BJ (cell line): Measurements from ENCODE around the gene ARPC3. TPM values are rescaled to one million over a fixed set of nuclear protein-coding genes. Genes with fewer than 3 reads are reported as not detected.
"Not testable (repeated sequence)": the region's sequence is repeated elsewhere in the genome, so short reads cannot be mapped to it uniquely, and the experiment has no call there.

ENCODE experiments used
- CTCF ChIA-PET: fragments of 350-600 bp; formaldehyde crosslinking; extraction: SDS; loops from one replicate; lab custom pipeline; 2021; ENCODE audit warnings: antibody characterized with exemption, inconsistent platforms; lab: Yijun Ruan, JAX
- POLR2A ChIA-PET: fragments of 300-600 bp; sonication (Branson Sonifier 250); formaldehyde crosslinking; extraction: SDS; loops from one replicate; lab custom pipeline; 2021; ENCODE audit warnings: antibody characterized with exemption; lab: Charles Lee
- DNase-seq: peaks from one replicate; pipeline ENCODE4 v3.0.0-alpha.2; 2011; ENCODE audit warnings: low read depth
- H3K27me3 ChIP-seq: 2 replicates; pipeline ENCODE4 v1.6.0; 2011; ENCODE audit warnings: low read length; ENCODE audit not compliant: control insufficient read depth, insufficient read depth
- H3K36me3 ChIP-seq: 2 replicates; pipeline ENCODE4 v1.5.1; 2011; ENCODE audit warnings: low read length; ENCODE audit not compliant: control insufficient read depth, insufficient read depth
- H3K4me3 ChIP-seq: 2 replicates; pipeline ENCODE4 v1.5.1; 2011; ENCODE audit warnings: low read depth, mild to moderate bottlenecking, control low read depth, low read length
- CTCF ChIP-seq: IDR thresholded peaks from 2 replicates; pipeline ENCODE4 v1.5.1; 2011; ENCODE audit warnings: low read depth, mild to moderate bottlenecking, control low read depth, inconsistent platforms, low read length, moderate library complexity; ENCODE audit not compliant: insufficient read depth
- polyA plus RNA-seq: library from polyadenylated mRNA; depleted of rRNA; stranded (reverse); fragments of >200 nt; gene quantifications from 2 replicates; pipeline ENCODE4 v1.2.3, GENCODE V29; 2011

Gene ARPC3
- polyA plus RNA-seq, 1 experiment = 22.7 TPM

DNA sequence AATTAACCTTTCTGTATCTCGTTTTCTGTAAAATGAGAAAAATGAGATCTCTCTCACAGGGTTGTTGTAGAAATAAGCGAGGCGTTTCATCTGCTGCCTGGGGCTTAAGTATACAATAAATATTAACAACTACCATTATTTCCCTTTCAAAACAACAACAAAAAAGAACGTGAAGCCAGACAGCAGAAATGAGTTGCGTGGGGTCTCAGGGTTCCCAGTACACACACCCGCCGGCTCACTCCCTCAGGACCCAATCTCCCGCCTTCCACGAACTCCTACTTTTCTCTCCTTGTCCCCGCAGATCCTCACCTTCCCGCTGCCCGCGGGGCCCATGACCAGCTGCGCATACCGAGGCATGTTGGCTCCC, 17.7 kb upstream of the ARPC3 start:
- H3K4me3 ChIP-seq = peak overlapping the region; percentile 77
- CTCF ChIA-PET = interaction anchor here (0.7 to 2.5 kb wide), 14 partner anchors 9 to 135 kb away, joined by 3 to 52 read pairs (median 4); partner anchors contain the start of genes ARPC3, RAD9B and VPS29
- no peak for DNase-seq
- H3K36me3 ChIP-seq = no peaks in the 10 kb centered on the region; the same call in 1 of the 2 replicates
- no peaks in the 10 kb centered on the region for H3K27me3 ChIP-seq
- TF ChIP-seq CTCF = no peak
- POLR2A ChIA-PET = interaction anchor here (0.5 to 1.2 kb wide), 4 partner anchors 13 to 430 kb away, joined by 3 to 8 read pairs (median 6); partner anchors contain the start of gene ARPC3

- no peak for DNase-seq
- no peak overlapping the region for H3K4me3 ChIP-seq
- no peaks in the 10 kb centered on the region; the same call in 1 of the 2 replicates for H3K36me3 ChIP-seq
- no peak for TF ChIP-seq CTCF
- ChIA-PET CTCF (no interaction called here), POLR2A (no interaction called here)
- H3K27me3 ChIP-seq = no peaks in the 10 kb centered on the region
Observed at GRCh38 chr12:110466791-110467190, 16.7 kb upstream of the ARPC3 start.

DNA sequence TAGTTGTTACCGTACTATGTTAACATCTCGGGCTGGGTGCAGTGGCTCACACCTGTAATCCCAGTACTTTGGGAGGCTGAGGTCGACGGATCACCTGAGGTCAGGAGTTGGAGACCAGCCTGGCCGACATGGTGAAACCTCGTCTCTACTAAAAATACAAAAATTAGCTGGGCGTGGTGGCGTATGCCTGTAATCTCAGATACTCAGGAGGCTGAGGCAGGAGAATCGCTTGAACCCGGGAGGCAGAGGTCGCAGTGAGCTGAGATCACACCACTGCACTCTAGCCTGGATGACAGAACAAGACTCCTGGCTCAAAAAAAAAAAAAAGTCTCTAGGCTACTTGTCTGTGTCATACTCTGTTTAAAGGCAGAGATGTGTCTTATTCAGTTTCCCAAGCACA, 15.6 kb upstream of the ARPC3 start:
- CTCF ChIA-PET = interaction anchor here (0.6 kb wide), 1 partner anchor 361 kb away, joined by 5 read pairs; no protein-coding TSS in a partner anchor
- DNase-seq, H3K27me3 ChIP-seq, POLR2A ChIA-PET, H3K4me3 ChIP-seq, H3K36me3 ChIP-seq: not testable (repeated sequence)

GRCh38 chr12:110465024-110465423, 14.9 kb upstream of the ARPC3 start:
- DNase-seq = no peak
- no peaks in the 10 kb centered on the region for H3K27me3 ChIP-seq
- no peaks in the 10 kb centered on the region; the same call in 1 of the 2 replicates for H3K36me3 ChIP-seq
- no peak for TF ChIP-seq CTCF
- POLR2A ChIA-PET = no interaction called here
- H3K4me3 ChIP-seq = no peak overlapping the region
- CTCF ChIA-PET = interaction anchor here (1.0 kb wide), 1 partner anchor 13 kb away, joined by 3 read pairs; no protein-coding TSS in a partner anchor

DNA sequence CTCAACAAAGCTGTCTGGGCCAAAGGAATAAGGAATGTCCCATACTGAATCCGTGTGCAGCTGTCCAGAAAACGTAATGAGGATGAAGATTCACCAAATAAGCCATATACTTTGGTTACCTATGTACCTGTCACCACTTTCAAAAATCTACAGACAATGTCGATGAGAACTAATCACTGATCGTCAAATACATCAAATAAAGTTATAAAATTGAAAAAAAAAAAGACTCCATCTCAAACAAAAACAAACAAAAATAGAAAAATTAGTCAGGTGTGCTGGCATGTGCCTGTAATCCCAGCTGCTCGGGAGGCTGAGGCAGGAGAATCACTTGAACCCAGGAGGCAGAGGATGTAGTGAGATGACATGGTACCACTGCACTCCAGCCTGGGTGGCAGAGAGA, 11.1 kb upstream of the ARPC3 start:
- CTCF ChIA-PET = interaction anchor here (1.3 kb wide), 1 partner anchor 11 kb away, joined by 6 read pairs; the partner anchor contains the start of gene ARPC3
- POLR2A ChIA-PET = not testable (repeated sequence)

DNA sequence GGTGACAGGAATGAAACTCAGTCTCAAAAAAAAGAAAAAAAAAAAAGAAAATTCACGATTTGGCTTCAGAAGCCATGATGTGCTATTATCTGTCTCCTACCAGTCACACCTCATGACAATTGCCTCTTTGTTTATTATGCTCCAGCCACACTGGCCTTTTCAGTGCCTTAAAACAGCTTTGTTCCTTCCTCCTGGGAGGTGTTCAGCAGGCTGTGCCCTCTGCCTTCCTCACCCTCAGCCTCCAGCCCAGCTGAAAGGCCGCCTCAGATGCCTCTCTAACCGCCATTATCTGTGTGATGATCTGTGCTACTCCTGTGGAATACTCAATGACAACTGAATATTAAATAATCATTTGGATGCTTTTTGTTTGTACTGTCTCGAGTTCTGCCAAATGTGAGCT, 8.6 kb upstream of the ARPC3 start:
- CTCF ChIA-PET = interaction anchor here (2.5 kb wide), 1 partner anchor 9 kb away, joined by 18 read pairs; the partner anchor contains the start of gene ARPC3
- Histone ChIP-seq H3K27me3 (no peaks in the 10 kb centered on the region), H3K36me3 (no peaks in the 10 kb centered on the region), H3K4me3 (no peak overlapping the region)
- DNase-seq = no peak
- POLR2A ChIA-PET = interaction anchor here (0.7 kb wide), 1 partner anchor 459 kb away, joined by 6 read pairs; no protein-coding TSS in a partner anchor
- TF ChIP-seq CTCF = no peak

More for the DNA sequence above, 11.1 kb upstream of the ARPC3 start:
- DNase-seq, H3K36me3 ChIP-seq, H3K27me3 ChIP-seq, H3K4me3 ChIP-seq: not testable (repeated sequence)
